ENCODE measurements around the gene NRAP. TPM values are rescaled to one million over a fixed set of nuclear protein-coding genes. Genes with fewer than 3 reads are reported as not detected.

The NRAP gene
- total RNA-seq, 1 donor from 2014 or later, result not detected

GRCh38 chr10:113646336-113647201, 17.3 kb downstream of the NRAP start:
- DNase-seq (ENCODE audit: low spot score), result no peak
- H3K36me3 Mint-ChIP-seq (ENCODE audit: low read depth), result no peaks in the 10 kb centered on the region

GRCh38 chr10:113644185-113645120, 19.4 kb downstream of the NRAP start:
- H3K27me3 Mint-ChIP-seq (ENCODE audit: insufficient read depth), result peaks cover 22% of the 10 kb centered on the region
- H3K4me1 Mint-ChIP-seq (ENCODE audit: low read depth), result peaks cover 3% of the 10 kb centered on the region
- no peak overlapping the region for H3K4me3 Mint-ChIP-seq
- H3K27ac Mint-ChIP-seq, result no peak overlapping the region
- intact Hi-C loops (cut with micrococcal nuclease), result no loop called here
- H3K36me3 Mint-ChIP-seq (ENCODE audit: low read depth), result no peaks in the 10 kb centered on the region
- no peaks in the 10 kb centered on the region for H3K9me3 Mint-ChIP-seq
- no peak for DNase-seq (ENCODE audit: low spot score)

More at GRCh38 chr10:113646336-113647201, 17.3 kb downstream of the NRAP start:
- H3K27ac Mint-ChIP-seq, result no peak overlapping the region
- H3K27me3 Mint-ChIP-seq (ENCODE audit: insufficient read depth), result peaks cover 10% of the 10 kb centered on the region
- H3K4me1 Mint-ChIP-seq (ENCODE audit: low read depth), result peaks cover 3% of the 10 kb centered on the region
- H3K4me3 Mint-ChIP-seq, result no peak overlapping the region
- intact Hi-C loops (cut with micrococcal nuclease), result no loop called here
- no peaks in the 10 kb centered on the region for H3K9me3 Mint-ChIP-seq

GRCh38 chr10:113643183-113643582, 20.7 kb downstream of the NRAP start:
- no peak overlapping the region for H3K27ac Mint-ChIP-seq
- H3K4me3 Mint-ChIP-seq, result no peak overlapping the region
- no peaks in the 10 kb centered on the region for H3K36me3 Mint-ChIP-seq (ENCODE audit: low read depth)
- peaks cover 17% of the 10 kb centered on the region for H3K27me3 Mint-ChIP-seq (ENCODE audit: insufficient read depth)
- no peak for DNase-seq (ENCODE audit: low spot score)
- peaks cover 3% of the 10 kb centered on the region for H3K4me1 Mint-ChIP-seq (ENCODE audit: low read depth)
- intact Hi-C loops (cut with micrococcal nuclease), result no loop called here
- no peaks in the 10 kb centered on the region for H3K9me3 Mint-ChIP-seq

- H3K36me3 Mint-ChIP-seq (ENCODE audit: low read depth), result no peaks in the 10 kb centered on the region
- intact Hi-C loops (cut with micrococcal nuclease), result no loop called here
- H3K9me3 Mint-ChIP-seq, result no peaks in the 10 kb centered on the region
- DNase-seq (ENCODE audit: low spot score), result no peak
- H3K27ac Mint-ChIP-seq, result no peak overlapping the region
- H3K27me3 Mint-ChIP-seq (ENCODE audit: insufficient read depth), result peaks cover 17% of the 10 kb centered on the region
- no peak overlapping the region for H3K4me3 Mint-ChIP-seq
- peaks cover 3% of the 10 kb centered on the region for H3K4me1 Mint-ChIP-seq (ENCODE audit: low read depth)
Observed at GRCh38 chr10:113641702-113642101, 22.1 kb downstream of the NRAP start.

- Mint-ChIP-seq H3K27ac (no peak overlapping the region), H3K9me3 (no peaks in the 10 kb centered on the region), H3K4me1 (ENCODE audit: low read depth) (peaks cover 3% of the 10 kb centered on the region), H3K4me3 (no peak overlapping the region), H3K36me3 (ENCODE audit: low read depth) (no peaks in the 10 kb centered on the region), H3K27me3 (ENCODE audit: insufficient read depth) (peaks cover 13% of the 10 kb centered on the region)
- DNase-seq (ENCODE audit: low spot score), result no peak
- intact Hi-C loops (cut with micrococcal nuclease), result no loop called here
Observed at GRCh38 chr10:113639966-113640365, 23.9 kb downstream of the NRAP start.

- Mint-ChIP-seq H3K27me3 (ENCODE audit: insufficient read depth) (peaks cover 9% of the 10 kb centered on the region), H3K27ac (no peak overlapping the region), H3K4me3 (no peak overlapping the region), H3K4me1 (ENCODE audit: low read depth) (no peaks in the 10 kb centered on the region), H3K9me3 (no peaks in the 10 kb centered on the region), H3K36me3 (ENCODE audit: low read depth) (no peaks in the 10 kb centered on the region)
- intact Hi-C loops (cut with micrococcal nuclease), result no loop called here
- DNase-seq (ENCODE audit: low spot score), result no peak
Observed at GRCh38 chr10:113631684-113632367, 32.0 kb downstream of the NRAP start.

- no peaks in the 10 kb centered on the region for H3K9me3 Mint-ChIP-seq
- H3K27me3 Mint-ChIP-seq (ENCODE audit: insufficient read depth), result peaks cover 9% of the 10 kb centered on the region
- no peaks in the 10 kb centered on the region for H3K4me1 Mint-ChIP-seq (ENCODE audit: low read depth)
- no peak overlapping the region for H3K27ac Mint-ChIP-seq
- H3K4me3 Mint-ChIP-seq, result no peak overlapping the region
- intact Hi-C loops (cut with micrococcal nuclease), result no loop called here
- no peaks in the 10 kb centered on the region for H3K36me3 Mint-ChIP-seq (ENCODE audit: low read depth)
- no peak for DNase-seq (ENCODE audit: low spot score)
Observed at GRCh38 chr10:113630929-113631533, 32.8 kb downstream of the NRAP start.

GRCh38 chr10:113628607-113629153, 35.2 kb downstream of the NRAP start:
- H3K36me3 Mint-ChIP-seq (ENCODE audit: low read depth), result no peaks in the 10 kb centered on the region
- peaks cover 9% of the 10 kb centered on the region for H3K27me3 Mint-ChIP-seq (ENCODE audit: insufficient read depth)
- no peaks in the 10 kb centered on the region for H3K4me1 Mint-ChIP-seq (ENCODE audit: low read depth)
- H3K4me3 Mint-ChIP-seq, result no peak overlapping the region
- H3K27ac Mint-ChIP-seq, result no peak overlapping the region
- intact Hi-C loops (cut with micrococcal nuclease), result no loop called here
- H3K9me3 Mint-ChIP-seq, result no peaks in the 10 kb centered on the region
- no peak for DNase-seq (ENCODE audit: low spot score)

- Mint-ChIP-seq H3K36me3 (ENCODE audit: low read depth) (no peaks in the 10 kb centered on the region), H3K4me3 (no peak overlapping the region), H3K27ac (no peak overlapping the region), H3K9me3 (no peaks in the 10 kb centered on the region), H3K4me1 (ENCODE audit: low read depth) (no peaks in the 10 kb centered on the region), H3K27me3 (ENCODE audit: insufficient read depth) (peaks cover 7% of the 10 kb centered on the region)
- intact Hi-C loops (cut with micrococcal nuclease), result no loop called here
- no peak for DNase-seq (ENCODE audit: low spot score)
Observed at GRCh38 chr10:113627836-113628235, 36.0 kb downstream of the NRAP start.

GRCh38 chr10:113626809-113627355, 37.0 kb downstream of the NRAP start:
- Mint-ChIP-seq H3K4me3 (no peak overlapping the region), H3K4me1 (ENCODE audit: low read depth) (no peaks in the 10 kb centered on the region), H3K27me3 (ENCODE audit: insufficient read depth) (peaks cover 2% of the 10 kb centered on the region), H3K27ac (no peak overlapping the region), H3K9me3 (no peaks in the 10 kb centered on the region), H3K36me3 (ENCODE audit: low read depth) (no peaks in the 10 kb centered on the region)
- no peak for DNase-seq (ENCODE audit: low spot score)
- intact Hi-C loops (cut with micrococcal nuclease), result no loop called here

- Mint-ChIP-seq H3K27me3 (ENCODE audit: insufficient read depth) (peaks cover 5% of the 10 kb centered on the region), H3K9me3 (no peaks in the 10 kb centered on the region), H3K4me1 (ENCODE audit: low read depth) (no peaks in the 10 kb centered on the region), H3K36me3 (ENCODE audit: low read depth) (no peaks in the 10 kb centered on the region), H3K4me3 (no peak overlapping the region), H3K27ac (no peak overlapping the region)
- DNase-seq (ENCODE audit: low spot score), result no peak
- intact Hi-C loops (cut with micrococcal nuclease), result no loop called here
Observed at GRCh38 chr10:113625461-113626186, 38.2 kb downstream of the NRAP start.

All from activated T-helper 1 cell treated with anti-CD3 and anti-CD28 coated beads, Interleukin-12 subunit alpha, Interleukin-12 subunit beta, Interleukin-2, Interleukin-4 antibody, amounts not matched to agents 30 ng/mL and 10 ng/mL and 1 ng/mL, durations not matched to agents 14 hours and 24 hours and 36 hours (primary cell).